ENCODE measurements around the gene KCNS1. TPM values are rescaled to one million over a fixed set of nuclear protein-coding genes. Genes with fewer than 3 reads are reported as not detected.

KCNS1 gene
- total RNA-seq, 1 experiment from 2014 or later: not detected

GRCh38 chr20:45055056-45055455 is 45.9 kb downstream of the KCNS1 start:
- POLR2A ChIA-PET (ENCODE audit: low non-redundant PET): no interaction called here

GRCh38 chr20:45053430-45054351 is 47.2 kb downstream of the KCNS1 start:
- no TSS peak for BruUV-seq (replicated peaks)
- no peaks in the 10 kb centered on the region for H3K36me3 ChIP-seq (ENCODE audit: insufficient read depth, low read length, poor library complexity, severe bottlenecking)
- H3K27me3 ChIP-seq (replicated peaks; ENCODE audit: insufficient read depth, low read depth, low read length, poor library complexity): no peaks in the 10 kb centered on the region
- H3K27ac ChIP-seq (ENCODE audit: low read depth, low read length, poor library complexity, severe bottlenecking): no peak overlapping the region
- no peaks in the 10 kb centered on the region for H3K4me1 ChIP-seq (ENCODE audit: insufficient read depth, low read length, poor library complexity, severe bottlenecking)
- H3K4me3 ChIP-seq (ENCODE audit: low read depth, low read length, poor library complexity, severe bottlenecking): no peak overlapping the region
- H3K9me3 ChIP-seq (ENCODE audit: low read depth, low read length, poor library complexity, severe bottlenecking): no peaks in the 10 kb centered on the region
- POLR2A ChIA-PET (ENCODE audit: low non-redundant PET): no interaction called here
- CTCF ChIA-PET: no interaction called here
- no peak for DNase-seq (ENCODE audit: low spot score)
- intact Hi-C loops (cut with micrococcal nuclease; ENCODE audit: unreplicated experiment): no loop called here
- no peak for TF ChIP-seq EZH2 (IDR thresholded peaks at IDR 0.05; ENCODE audit: borderline replicate concordance, low read depth, low read length, poor library complexity, severe bottlenecking)
- TF ChIP-seq, protein P1, sequence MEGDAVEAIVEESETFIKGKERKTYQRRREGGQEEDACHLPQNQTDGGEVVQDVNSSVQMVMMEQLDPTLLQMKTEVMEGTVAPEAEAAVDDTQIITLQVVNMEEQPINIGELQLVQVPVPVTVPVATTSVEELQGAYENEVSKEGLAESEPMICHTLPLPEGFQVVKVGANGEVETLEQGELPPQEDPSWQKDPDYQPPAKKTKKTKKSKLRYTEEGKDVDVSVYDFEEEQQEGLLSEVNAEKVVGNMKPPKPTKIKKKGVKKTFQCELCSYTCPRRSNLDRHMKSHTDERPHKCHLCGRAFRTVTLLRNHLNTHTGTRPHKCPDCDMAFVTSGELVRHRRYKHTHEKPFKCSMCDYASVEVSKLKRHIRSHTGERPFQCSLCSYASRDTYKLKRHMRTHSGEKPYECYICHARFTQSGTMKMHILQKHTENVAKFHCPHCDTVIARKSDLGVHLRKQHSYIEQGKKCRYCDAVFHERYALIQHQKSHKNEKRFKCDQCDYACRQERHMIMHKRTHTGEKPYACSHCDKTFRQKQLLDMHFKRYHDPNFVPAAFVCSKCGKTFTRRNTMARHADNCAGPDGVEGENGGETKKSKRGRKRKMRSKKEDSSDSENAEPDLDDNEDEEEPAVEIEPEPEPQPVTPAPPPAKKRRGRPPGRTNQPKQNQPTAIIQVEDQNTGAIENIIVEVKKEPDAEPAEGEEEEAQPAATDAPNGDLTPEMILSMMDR (conservative IDR thresholded peaks at IDR 0.05; ENCODE audit: low read depth, low read length): no peak

More at GRCh38 chr20:45055056-45055455, 45.9 kb downstream of the KCNS1 start:
- intact Hi-C loops (cut with micrococcal nuclease; ENCODE audit: unreplicated experiment): no loop called here
- H3K4me1 ChIP-seq (ENCODE audit: insufficient read depth, low read length, poor library complexity, severe bottlenecking): no peaks in the 10 kb centered on the region
- TF ChIP-seq, protein P1 (conservative IDR thresholded peaks at IDR 0.05; ENCODE audit: low read depth, low read length): no peak
- no peak for TF ChIP-seq EZH2 (IDR thresholded peaks at IDR 0.05; ENCODE audit: borderline replicate concordance, low read depth, low read length, poor library complexity, severe bottlenecking)
- H3K27me3 ChIP-seq (replicated peaks; ENCODE audit: insufficient read depth, low read depth, low read length, poor library complexity): no peaks in the 10 kb centered on the region
- H3K27ac ChIP-seq (ENCODE audit: low read depth, low read length, poor library complexity, severe bottlenecking): no peak overlapping the region
- DNase-seq (ENCODE audit: low spot score): no peak
- no peak overlapping the region for H3K4me3 ChIP-seq (ENCODE audit: low read depth, low read length, poor library complexity, severe bottlenecking)
- no peaks in the 10 kb centered on the region for H3K9me3 ChIP-seq (ENCODE audit: low read depth, low read length, poor library complexity, severe bottlenecking)
- BruUV-seq (replicated peaks): no TSS peak
- H3K36me3 ChIP-seq (ENCODE audit: insufficient read depth, low read length, poor library complexity, severe bottlenecking): no peaks in the 10 kb centered on the region
- CTCF ChIA-PET: no interaction called here

DNA sequence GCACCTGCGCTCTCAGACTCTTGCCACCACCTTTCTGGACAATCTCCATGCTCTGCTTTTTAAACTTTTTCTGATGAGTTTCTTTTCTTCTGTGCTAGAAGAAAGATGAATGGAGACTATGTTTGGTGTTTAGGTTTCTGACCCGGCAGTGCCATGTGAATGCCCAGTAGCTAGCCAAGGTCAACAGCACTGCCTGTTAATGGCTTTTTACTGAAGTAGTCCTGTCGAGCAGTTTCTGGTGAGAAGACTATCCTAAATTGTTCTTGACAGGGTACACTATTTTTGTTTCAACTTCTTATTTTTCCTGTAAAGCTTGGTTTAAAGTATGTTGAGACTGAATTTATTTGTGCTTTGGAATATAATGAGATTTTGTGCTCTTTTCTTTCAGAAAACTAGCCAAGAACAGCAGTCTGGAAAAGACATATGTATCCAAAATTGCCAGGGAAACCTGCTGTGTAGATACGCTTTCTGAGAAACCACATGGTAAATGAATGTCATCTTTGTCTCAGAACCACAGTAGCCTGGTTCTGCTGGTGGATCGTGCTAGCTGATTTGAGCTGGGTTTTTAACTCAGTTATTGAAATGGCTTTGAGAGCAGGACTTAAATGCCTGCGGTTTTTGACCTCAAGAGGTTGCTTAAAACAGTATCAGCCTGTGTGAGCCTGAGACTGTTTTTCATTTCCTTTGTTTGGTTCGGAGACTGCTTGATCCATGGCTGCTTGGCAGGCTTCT is 48.1 kb downstream of the KCNS1 start:
- no peak for DNase-seq (ENCODE audit: low spot score)
- ChIA-PET POLR2A (ENCODE audit: low non-redundant PET) (no interaction called here), CTCF (interaction anchor here (0.6 to 0.7 kb wide), 2 partner anchors 42 to 59 kb away, joined by 3 to 8 read pairs; no protein-coding TSS in a partner anchor)
- TF ChIP-seq, protein P1 (conservative IDR thresholded peaks at IDR 0.05; ENCODE audit: low read depth, low read length): no peak
- no peak for TF ChIP-seq EZH2 (IDR thresholded peaks at IDR 0.05; ENCODE audit: borderline replicate concordance, low read depth, low read length, poor library complexity, severe bottlenecking)
- intact Hi-C loops (cut with micrococcal nuclease; ENCODE audit: unreplicated experiment): no loop called here
- H3K27ac ChIP-seq (ENCODE audit: low read depth, low read length, poor library complexity, severe bottlenecking): no peak overlapping the region
- BruUV-seq (replicated peaks): no TSS peak
- H3K4me1 ChIP-seq (ENCODE audit: insufficient read depth, low read length, poor library complexity, severe bottlenecking): no peaks in the 10 kb centered on the region
- no peaks in the 10 kb centered on the region for H3K9me3 ChIP-seq (ENCODE audit: low read depth, low read length, poor library complexity, severe bottlenecking)
- H3K4me3 ChIP-seq (ENCODE audit: low read depth, low read length, poor library complexity, severe bottlenecking): no peak overlapping the region
- H3K27me3 ChIP-seq (replicated peaks; ENCODE audit: insufficient read depth, low read depth, low read length, poor library complexity): no peaks in the 10 kb centered on the region
- no peaks in the 10 kb centered on the region for H3K36me3 ChIP-seq (ENCODE audit: insufficient read depth, low read length, poor library complexity, severe bottlenecking)
